HG03280 (cell line): ENCODE data around the gene GRAMD1A.
"Not testable (repeated sequence)": the region's sequence is repeated elsewhere in the genome, so short reads cannot be mapped to it uniquely, and the experiment has no call there.

Experiments
- ATAC-seq: cut with Tn5 transposase; IDR thresholded peaks from one replicate; pipeline ENCODE4 v1.9.1; 2021; ENCODE audit warnings: mild to moderate bottlenecking, moderate library complexity; ENCODE audit not compliant: unreplicated experiment

The GRAMD1A gene

DNA sequence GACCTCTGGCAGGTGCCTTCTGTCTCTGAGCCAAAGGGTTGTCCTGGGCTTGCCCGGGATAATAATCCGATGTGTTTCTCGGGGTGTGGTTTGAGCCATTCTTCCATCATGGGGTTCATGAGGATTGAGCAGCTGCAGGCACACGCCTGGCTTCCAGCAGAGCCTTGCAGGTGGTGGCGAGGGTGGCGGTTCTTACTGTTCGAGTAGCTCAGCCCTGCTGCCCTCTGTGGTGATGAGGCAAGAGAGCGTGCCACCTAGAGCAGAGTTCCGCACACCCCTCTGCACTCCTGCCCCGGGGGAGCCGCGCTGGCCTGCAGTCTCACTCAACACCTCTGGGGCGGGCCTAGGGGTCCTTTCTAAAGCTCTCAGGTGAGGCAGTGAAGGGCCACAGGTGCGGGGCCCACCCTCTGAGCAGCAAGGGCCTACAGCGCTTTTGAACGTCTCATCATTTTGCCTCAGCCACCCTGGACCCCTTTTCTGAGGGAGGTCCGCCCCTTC, 33.9 kb downstream of the GRAMD1A start:
- no peak for ATAC-seq

DNA sequence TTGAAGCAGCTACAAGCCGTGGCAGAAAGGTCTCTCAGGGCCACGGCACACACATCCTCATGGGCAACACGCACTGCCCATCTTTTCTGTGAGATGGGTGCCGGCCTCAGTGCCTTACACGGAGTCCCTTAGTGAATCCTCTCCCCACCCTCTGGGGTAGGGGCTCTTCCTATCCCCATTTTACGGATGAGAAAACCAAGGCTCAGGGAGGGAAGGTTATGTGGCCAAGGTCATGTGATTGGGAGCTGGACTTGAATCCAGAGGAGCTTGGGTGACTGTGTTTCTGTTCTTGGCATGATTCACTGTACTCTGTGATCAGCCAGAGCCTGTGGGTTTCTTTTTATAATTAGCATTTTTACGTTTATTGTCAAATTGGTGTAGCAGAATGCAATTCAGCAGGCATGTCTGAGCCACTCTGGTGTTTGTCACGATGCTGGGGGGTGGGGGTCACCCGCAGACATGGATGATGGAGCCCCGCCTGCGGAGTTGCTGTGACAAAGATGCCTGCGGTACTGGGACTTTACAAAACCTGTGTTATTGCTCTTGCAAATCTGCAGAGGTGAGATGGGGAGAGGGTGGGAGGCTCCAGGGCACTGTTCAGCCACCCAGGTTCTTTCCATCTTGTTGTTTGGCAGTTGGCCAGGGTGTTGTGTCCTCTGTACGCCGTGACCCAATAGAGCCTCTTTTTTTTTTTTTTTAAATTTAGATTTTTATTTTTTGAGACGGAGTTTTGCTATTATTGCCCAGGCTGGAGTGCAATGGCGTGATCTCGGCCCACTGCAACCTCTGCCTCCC, 34.7 kb downstream of the GRAMD1A start:
- ATAC-seq = no peak

DNA sequence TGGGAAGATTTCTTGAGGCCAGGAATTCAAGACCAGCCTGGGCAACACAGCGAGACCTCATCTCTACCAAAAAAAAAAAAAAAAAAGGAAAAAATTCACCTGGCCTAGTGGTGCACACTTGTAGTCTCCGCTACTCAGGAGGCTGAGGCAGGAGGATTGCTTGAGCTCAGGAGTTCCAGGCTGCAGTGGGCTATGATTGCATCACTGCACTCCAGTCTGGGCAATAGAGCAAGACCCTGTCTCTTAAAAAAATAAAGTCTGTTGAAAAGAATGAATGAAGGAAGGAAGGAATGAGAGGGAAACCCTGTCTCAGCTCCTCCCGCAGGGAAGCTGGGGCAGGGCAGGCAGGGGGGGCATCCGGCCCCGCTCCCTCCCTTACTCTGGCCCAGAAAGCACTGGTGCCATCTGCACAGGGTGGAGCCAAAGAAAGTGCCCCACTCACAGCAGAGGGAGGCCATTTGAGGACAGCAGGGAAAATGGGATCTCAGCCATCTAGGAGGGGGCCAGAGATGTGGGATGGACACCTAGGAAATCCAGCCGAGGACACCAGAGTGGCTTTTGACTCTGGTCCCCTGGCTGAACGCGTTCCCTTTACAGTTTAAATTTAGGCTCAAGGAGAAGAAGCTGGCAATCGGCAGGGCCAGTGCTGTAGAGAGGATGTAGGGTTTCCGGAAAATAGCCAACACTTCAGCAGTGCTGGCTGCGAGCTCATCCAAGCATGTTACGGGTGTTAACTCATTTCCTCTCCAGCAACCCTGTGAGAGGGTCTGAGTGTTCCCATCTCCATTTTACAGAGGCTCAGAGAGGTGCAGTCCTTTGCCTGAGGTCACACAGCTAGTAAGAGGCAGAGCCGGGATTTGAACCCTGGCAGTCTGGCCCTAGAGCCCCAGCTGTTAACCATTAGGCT, 37.8 kb downstream of the GRAMD1A start:
- ATAC-seq = no peak

DNA sequence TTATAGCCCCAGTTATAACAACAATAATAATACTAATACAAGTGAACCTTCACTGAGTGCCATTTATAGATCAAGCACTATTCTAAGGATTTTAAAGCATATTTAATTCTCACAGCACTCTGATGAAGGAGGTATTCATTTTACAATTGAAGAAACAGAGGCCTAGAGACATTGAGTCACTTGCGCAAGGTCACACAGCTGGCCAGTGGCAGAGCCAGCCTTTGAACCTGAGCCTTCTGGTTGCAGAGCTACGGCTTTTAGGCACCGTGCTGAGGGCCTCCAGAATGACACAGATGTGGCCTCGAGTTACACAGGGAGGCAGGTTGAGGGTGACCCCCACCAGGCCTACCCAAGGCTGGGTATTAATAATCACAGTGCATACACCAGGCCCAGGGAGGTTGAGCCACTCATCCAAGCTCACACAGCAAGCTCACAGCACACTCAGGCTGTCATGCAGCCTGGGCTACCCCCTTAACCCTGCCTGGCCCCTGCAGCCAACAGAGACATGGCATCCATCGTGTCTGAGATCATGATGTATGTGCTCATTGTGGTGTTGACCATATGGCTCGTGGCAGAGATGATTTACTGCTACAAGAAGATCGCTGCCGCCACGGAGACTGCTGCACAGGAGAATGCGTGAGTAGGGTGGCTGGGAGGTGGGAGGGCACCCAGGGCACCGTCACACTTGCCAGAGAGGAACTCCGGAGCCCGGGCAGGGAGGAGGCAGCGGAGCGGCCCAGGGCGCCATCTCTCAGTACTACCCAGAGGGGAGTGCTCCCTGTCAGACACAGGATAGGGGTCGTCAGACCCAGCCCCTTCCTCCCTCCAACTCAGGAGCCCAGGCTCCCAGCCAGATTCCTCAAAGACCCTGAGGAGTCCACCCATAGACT, 38.7 kb downstream of the GRAMD1A start:
- ATAC-seq = no peak

DNA sequence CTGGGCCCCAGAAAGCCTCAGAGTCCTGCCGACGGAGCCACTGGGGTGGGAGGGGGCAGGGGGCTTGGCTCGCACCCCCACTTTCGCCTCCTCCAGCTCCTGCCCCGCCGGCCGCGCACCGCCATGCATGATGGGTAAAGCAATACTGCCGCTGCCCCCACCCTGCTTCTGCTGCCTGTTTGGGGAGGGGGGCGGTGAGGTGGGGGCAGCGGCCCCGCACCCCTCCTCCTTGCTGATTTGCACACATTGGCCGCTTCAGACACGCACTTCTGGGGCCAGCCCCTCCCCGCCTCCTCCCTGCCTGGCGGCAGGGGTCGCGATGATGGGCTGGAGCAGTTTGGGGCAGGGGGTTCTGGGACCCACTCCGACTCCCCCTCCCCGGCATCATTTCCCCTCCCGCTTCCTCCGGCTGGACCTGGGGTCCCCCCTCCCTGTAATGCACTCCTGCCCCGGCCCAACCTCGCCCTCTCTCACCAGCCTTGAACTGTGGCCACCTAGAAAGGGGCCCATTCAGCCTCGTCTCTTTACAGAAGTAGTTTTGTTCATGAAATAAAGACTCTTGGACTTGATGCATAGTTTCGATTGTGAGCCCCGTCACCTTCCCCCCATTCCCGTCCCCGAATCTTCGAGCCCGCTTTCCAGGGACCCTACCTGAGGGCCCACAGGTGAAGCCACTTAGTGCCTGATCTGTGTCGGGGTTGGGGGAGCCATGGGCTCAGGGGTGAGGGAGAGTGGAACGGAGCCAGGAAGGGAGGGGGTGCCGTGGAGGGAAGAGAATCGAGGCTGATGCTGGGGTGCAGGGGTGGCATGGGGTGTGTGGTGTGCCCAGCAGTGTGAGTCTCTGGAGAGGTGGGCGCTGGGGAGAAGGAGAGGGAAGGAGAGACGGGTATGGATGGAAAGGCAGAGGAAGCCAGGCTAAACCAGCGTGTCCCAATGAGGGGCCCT, 40.0 kb downstream of the GRAMD1A start:
- no peak for ATAC-seq

DNA sequence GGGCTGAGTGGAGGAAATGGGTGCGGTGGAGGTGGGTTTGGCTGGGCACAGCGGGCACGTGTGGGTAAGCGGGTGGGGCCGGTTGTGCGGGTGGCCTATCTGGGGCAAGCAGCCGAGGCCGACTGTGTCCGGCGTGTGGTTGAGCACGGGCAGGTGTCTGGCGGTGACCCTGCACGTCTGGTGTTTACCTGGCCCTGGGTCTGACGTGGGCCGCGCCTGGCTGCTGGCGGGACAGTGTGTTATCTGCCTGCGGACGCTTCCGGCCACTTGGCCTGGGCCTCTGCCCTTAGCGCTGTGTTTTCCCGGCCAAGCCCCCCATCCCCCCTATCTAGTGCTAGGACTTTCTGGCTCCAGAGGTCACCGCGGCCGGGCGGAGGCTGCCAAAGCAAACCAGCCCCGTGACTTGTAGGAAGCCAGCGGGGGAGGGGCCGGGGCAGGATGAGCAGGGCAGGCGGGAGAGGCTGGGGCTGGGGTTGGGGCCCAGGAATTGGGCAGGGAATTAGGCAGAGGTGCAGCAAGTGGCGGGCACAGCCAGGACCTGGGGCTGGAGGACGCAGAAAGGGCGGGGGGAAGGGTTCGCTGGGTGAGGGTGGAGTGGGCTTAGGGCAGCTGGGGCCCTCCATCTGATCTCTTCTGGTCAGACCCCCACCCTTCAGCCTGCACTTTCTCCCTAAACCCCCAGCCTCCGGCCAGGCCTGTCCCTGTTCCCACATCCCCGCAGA, 40.9 kb downstream of the GRAMD1A start:
- ATAC-seq = no peak

DNA sequence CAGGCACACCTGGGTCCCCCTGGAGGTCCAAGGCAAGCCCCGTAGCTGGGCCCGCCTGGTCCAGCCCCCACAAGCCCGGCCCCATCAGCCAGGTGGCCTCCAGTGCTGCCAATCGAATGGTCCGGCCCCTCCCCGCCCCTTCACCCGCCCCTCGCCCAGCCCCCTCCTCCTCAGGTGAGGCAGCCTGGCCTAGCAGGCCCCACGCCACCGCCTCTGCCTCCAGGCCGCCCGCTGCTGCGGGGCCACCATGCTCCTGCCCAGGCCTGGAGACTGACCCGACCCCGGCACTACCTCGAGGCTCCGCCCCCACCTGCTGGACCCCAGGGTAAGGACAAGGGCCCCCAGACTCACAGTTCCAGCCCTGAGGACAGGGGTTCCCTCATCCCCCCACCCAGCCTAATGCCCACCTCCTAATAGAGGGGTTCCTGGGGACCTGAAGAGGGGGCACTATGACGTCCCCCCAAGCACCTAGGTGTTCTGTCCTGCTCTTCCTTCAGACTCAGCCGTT, 41.5 kb downstream of the GRAMD1A start, which contains the start of gene HPN:
TSS of gene HPN (plus strand) at position 174 of the 508 bp plus-strand sequence. CDS start 786 bp downstream, outside the sequence.
- ATAC-seq = no peak

DNA sequence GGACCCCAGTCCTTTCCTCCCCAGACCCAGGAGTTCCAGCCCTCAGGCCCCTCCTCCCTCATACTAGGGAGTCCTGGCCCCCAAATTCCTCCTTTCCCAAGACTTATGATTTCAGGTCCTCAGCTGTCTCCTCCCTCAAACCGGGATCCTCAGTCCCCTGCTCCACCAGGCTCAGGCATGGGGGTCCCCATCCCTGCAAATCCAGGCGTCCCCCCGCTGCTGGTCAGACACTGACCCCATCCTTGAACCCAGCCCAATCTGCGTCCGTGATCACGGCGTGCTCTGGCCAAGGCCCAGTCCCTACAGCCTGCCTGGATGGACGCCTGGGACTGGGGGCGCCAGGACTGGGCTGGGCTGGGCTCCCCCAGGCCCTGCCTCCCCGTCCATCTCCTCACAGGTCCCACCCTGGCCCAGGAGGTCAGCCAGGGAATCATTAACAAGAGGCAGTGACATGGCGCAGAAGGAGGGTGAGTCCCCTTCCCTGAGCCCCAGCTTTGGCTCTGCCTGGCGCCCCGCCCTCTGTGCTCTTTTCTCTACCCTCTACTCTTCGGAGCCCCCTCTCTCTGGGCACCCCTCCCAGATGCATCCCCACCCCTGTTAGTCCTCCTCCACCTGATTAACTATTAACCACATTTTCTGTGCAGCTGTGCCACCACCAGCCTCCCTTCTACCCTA, 42.1 kb downstream of the GRAMD1A start:
- no peak for ATAC-seq

DNA sequence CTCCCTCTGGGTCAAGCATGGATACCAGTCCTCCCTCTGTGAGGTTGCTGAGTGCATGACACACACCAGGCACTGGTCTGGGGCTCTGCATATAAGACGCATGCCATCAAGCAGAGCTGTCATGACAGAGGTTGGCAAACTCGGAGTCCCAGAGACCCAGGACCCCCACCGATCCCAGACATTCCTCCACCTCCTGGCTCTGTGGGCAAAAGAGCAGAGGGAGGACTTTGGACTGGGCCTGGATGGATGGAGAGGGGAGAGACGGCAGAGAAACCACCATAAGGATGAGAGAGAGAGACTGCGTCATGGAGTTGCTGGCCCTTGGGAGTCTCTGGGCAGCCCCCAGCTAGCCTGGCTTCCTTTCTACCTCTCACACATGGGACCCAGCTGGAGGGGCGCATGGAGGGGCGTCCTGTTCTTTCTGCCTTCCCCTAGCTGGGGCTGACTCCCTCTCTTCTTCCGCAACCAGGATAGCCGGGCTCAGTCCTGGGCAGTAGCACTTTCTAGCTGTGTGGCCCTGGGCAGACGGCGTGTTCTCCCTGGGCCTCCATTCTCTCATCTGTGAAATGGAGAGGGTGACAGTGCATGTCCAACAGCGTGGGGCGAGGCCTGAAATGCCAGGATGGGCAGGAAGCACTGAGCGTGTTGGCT, 43.0 kb downstream of the GRAMD1A start:
- no peak for ATAC-seq

DNA sequence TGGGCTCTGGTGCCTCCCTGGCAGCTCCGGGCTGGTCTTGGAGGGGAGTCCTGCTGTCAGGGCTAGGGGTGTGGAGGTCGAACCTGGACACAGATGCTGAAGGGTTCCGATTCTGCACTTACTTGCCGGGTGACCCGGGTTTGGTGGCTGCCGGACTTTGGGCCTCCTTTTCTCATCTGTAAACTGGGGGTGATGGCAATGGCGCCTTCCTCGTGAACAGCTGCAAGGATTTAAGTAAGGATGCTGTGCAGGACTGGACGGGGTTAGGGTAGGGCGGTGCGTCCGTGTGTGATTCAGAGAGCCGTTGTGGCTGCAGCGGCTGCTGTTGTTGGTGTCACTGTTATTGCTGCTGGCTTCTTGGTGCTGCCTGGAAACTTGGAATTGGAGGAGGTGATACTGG, 43.8 kb downstream of the GRAMD1A start:
- no peak for ATAC-seq

DNA sequence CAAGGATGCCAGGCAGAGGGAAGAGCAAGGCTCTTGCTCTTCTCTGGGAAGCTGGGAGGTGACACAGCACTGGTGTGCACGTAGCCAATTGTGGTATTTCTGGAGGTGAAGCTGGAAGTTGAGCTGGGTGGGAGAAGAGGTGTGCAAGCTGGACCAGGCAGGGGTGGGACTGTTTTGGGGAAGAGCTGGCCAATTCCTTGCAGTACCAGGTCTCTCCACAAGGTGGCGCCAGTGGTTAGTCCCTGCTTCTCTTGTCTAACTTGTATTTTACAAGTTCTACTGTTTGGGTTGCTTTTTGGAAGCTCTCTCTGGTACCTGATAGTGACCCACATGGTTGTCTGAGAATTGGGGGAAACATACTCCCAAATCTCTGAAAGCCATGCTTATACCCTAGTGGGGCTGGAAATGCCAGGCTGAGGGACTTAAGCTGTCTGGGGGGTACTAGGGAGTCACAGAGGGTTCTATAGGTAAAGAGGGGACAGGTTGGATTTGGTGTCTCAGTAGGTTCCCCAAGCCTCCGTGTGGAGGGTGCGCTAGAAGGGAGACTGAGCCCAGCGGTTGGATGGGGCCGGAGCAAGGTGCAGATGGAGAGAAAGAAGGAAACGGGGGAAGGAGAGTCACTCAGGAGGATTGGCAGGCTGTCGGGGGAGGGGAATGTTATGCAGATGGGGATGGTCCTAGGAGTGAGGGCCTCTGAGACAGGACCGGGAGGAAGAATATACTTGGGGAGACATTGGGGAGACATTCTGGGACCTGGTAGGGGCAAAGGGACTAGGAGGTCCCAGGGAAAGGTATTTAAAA, 44.4 kb downstream of the GRAMD1A start:
- no peak for ATAC-seq

DNA sequence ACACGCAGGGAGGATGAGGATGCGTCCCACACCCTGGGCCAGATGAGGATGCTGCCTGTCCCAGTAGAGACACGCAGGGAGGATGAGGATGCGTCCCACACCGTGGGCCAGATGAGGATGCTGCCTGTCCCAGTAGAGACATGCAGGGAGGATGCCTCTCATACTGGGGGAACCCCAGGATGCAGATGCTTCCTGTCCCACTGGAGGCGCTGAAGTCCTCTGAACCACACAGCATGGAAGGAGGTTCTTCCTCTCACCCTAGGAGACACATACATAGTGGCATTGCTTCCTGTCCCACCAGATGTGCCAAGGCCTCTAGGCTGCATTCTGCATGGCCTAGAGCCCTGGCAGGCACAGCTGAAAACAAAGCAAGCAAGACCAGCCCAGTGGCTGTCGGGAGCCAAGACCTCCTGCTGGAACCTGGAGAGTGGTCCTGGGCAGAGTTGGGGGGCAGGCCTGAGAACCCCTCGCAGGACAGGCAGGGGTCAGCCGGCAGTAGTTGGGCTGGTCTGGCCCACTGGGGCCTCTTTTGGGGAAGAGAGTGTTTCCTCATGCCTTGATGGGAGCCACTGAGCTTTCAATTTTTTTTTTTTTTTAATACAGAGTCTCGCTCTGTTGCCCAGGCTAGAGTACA, 45.7 kb downstream of the GRAMD1A start:
- no peak for ATAC-seq

DNA sequence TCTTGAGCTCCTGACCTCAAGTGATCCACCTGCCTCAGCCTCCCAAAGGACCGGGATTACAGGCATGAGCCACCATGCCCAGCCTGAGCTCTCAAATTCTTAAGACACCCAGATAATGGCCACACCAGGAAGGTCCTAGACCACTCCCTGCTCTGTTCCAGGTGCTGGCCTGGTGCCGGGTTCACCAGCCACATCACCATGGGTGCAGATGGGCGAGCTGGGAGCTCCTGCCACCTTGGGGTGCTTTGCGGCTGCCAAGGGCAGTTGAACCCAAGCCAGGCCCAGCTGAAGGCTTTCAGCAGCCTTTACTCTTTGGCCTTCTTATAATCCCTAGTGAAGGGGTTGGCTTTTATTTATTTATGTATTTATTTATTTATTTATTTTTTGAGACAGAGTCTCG, 46.3 kb downstream of the GRAMD1A start:
- no peak for ATAC-seq

DNA sequence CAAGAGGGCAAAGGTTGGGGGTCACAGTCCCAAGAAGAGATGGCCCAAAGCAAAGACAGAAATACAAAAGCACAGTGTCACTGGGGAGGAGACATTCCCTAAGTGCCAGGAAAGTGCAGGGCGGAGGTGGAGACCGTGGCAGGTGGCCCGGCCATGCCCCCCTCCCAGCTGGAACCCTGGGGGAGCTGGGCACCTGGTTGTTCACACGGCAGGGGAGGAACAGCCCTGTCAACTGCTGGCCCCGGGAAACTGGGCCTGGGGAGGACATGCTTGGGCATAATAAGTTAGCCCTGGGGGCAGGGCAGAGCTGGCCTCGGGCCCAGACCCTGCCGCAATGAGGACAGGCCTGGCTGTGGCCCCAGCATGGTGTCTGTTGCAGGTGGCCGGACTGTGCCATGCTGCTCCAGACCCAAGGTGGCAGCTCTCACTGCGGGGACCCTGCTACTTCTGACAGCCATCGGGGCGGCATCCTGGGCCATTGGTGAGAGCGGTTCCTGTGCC, 48.8 kb downstream of the GRAMD1A start:
- no peak for ATAC-seq

DNA sequence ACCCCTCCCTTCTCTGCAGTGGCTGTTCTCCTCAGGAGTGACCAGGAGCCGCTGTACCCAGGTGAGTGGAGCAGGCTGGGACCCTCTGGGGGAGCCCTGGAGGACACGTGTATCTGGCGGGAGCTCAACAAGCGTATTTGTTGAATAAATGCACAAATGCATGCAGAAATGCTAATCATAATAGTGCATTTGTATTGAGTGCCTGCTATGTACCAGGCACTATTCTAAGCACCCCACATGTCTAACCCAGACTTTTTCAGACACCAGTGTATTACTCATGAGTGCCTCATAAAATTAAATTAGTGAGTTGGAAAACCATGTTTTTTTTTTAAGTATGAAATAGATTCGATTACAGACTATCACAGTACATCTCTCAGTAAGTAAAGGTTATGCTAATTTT, 49.3 kb downstream of the GRAMD1A start:
- ATAC-seq = no peak

DNA sequence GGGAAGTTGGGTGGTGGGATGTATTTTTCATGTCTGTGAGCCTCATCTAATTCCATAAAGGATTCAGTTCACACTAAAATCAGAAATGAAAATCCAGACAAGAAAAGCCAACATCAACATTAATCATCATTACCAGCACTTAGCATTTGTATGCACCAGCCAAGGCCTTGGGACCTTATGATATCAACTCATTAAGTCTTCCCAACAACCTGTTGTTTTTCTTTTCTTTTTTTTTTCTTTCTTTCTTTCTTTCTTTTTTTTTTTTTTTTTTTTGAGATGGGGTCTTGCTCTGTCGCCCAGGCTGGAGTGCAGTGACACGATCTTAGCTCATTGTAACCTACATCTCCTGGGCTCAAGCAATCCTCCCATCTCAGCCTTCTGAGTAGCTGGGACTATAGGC, 50.5 kb downstream of the GRAMD1A start:
- ATAC-seq = not testable (repeated sequence)
